ENCODE measurements around the gene SLC6A11. TPM values are rescaled to one million over a fixed set of nuclear protein-coding genes. Genes with fewer than 3 reads are reported as not detected.

The SLC6A11 gene
- total RNA-seq, 1 donor from 2014 or later, result 0.19 TPM

DNA sequence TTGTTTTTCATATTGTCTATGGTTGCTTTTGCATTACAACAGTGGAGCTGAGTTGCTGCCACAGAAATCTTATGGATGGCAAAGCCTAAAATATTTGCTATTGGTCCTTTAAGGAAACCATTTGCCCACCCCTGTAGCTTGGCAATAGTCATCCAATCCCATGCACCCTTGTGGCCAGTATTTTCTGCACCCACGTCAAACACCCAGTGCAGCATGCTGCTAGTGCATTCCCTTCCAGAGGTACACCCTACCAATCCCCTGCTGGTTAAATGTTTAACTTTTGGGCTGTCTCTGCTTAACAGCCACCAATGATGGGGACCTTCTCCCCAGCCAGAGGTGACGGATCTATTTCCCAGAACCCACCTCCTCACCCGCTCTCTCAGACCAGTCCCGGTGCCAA lies 23.8 kb upstream of the SLC6A11 start:
- Mint-ChIP-seq H3K27ac (no peak overlapping the region), H3K4me1 (ENCODE audit: low read depth) (no peaks in the 10 kb centered on the region), H3K4me3 (ENCODE audit: low read depth) (no peak overlapping the region), H3K27me3 (peaks cover 84% of the 10 kb centered on the region), H3K9me3 (ENCODE audit: low read depth) (no peaks in the 10 kb centered on the region), H3K36me3 (ENCODE audit: insufficient read depth) (no peaks in the 10 kb centered on the region)
- TF ChIP-seq, protein P1, sequence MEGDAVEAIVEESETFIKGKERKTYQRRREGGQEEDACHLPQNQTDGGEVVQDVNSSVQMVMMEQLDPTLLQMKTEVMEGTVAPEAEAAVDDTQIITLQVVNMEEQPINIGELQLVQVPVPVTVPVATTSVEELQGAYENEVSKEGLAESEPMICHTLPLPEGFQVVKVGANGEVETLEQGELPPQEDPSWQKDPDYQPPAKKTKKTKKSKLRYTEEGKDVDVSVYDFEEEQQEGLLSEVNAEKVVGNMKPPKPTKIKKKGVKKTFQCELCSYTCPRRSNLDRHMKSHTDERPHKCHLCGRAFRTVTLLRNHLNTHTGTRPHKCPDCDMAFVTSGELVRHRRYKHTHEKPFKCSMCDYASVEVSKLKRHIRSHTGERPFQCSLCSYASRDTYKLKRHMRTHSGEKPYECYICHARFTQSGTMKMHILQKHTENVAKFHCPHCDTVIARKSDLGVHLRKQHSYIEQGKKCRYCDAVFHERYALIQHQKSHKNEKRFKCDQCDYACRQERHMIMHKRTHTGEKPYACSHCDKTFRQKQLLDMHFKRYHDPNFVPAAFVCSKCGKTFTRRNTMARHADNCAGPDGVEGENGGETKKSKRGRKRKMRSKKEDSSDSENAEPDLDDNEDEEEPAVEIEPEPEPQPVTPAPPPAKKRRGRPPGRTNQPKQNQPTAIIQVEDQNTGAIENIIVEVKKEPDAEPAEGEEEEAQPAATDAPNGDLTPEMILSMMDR (IDR thresholded peaks at IDR 0.05; ENCODE audit: unreplicated experiment), result no peak
- DNase-seq (ENCODE audit: low spot score, unreplicated experiment), result no peak

DNA sequence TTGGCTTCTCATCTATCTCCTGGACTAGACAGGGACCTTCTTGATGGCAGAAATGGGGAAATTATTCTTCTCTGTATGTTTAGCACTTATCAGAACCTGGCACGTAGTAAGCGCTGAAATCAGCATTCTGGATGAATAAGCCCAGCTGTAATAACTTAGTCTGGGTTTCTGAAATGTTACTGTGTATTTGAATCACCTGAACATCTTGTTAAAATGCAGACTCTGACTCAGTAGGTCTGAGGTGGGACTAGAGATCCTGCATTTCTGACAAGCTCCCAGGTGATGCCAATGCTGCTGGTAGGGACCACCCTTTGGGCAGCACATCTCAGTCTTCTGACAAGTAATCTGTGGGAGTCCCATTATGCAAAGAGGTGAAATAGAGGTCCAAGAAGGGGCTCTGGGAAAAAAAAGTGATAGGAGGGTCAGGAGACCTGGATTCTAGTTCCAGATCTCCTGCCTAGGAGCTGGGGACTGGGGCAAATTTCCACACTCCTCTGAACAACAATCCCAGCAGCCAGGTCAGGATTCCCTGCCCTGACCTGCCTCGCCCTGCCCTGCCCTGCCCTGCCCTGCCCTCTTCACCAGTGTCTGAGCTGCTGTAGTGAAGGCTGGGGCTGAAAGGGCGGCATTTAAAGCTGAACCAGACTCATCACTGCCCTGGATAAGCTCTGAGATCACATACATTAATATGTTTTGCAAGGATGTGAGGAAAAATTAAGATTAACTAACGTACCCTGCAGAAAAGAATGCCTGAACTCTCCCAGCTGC lies 17.2 kb upstream of the SLC6A11 start:
- H3K27ac Mint-ChIP-seq, result no peak overlapping the region
- no peaks in the 10 kb centered on the region for H3K36me3 Mint-ChIP-seq (ENCODE audit: insufficient read depth)
- H3K9me3 Mint-ChIP-seq (ENCODE audit: low read depth), result no peaks in the 10 kb centered on the region
- TF ChIP-seq, protein P1 (IDR thresholded peaks at IDR 0.05; ENCODE audit: unreplicated experiment), result no peak
- H3K4me1 Mint-ChIP-seq (ENCODE audit: low read depth), result no peaks in the 10 kb centered on the region
- no peak overlapping the region for H3K4me3 Mint-ChIP-seq (ENCODE audit: low read depth)
- no peak for DNase-seq (ENCODE audit: low spot score, unreplicated experiment)
- peaks cover 78% of the 10 kb centered on the region for H3K27me3 Mint-ChIP-seq

DNA sequence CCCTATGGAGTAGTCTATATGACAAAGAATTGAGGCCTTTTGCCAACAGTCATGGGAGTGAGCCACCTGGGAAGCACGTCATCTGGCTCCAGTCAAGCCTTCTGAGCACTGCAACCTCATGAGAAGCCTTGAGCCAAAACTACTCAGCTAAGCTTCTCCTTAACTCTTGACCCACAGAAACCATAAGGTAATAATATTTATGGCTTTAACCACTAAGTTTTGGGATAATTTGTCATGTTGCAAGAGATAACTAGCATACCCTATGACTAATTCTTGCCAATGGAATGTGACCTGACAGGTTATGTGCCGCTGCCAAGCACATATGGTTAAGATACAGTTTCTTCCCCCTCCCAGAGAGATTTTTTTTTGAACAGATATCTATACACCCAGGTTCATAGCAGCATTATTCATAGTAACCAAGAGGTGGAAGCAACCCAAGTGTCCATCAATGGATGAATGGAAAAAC lies 11.8 kb upstream of the SLC6A11 start:
- H3K27me3 Mint-ChIP-seq, result peaks cover 69% of the 10 kb centered on the region
- H3K36me3 Mint-ChIP-seq (ENCODE audit: insufficient read depth), result no peaks in the 10 kb centered on the region
- no peaks in the 10 kb centered on the region for H3K4me1 Mint-ChIP-seq (ENCODE audit: low read depth)
- DNase-seq (ENCODE audit: low spot score, unreplicated experiment), result no peak
- H3K4me3 Mint-ChIP-seq (ENCODE audit: low read depth), result no peak overlapping the region
- no peaks in the 10 kb centered on the region for H3K9me3 Mint-ChIP-seq (ENCODE audit: low read depth)
- TF ChIP-seq, protein P1 (IDR thresholded peaks at IDR 0.05; ENCODE audit: unreplicated experiment), result no peak
- H3K27ac Mint-ChIP-seq, result no peak overlapping the region

DNA sequence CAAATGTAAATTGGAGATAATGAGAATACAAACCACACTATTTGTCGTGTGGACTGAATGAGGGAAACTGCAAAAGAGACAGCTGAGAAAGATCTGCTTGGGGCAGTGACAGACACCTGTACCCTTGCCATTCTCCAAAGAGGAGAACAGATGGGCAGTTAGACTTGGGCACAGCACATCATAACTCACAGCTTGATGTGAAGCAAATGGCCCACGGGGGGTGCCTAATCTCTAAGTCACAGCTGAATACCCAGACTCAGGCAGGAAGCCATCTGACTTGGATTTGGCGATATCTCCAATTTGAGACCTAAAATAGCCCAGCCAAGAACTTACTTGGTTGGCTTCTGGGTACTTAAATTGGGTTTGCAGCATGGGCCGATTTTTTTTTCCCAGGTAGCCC lies 10.0 kb upstream of the SLC6A11 start:
- H3K4me1 Mint-ChIP-seq (ENCODE audit: low read depth), result no peaks in the 10 kb centered on the region
- DNase-seq (ENCODE audit: low spot score, unreplicated experiment), result no peak
- H3K9me3 Mint-ChIP-seq (ENCODE audit: low read depth), result no peaks in the 10 kb centered on the region
- H3K27me3 Mint-ChIP-seq, result peaks cover 75% of the 10 kb centered on the region
- no peak overlapping the region for H3K27ac Mint-ChIP-seq
- TF ChIP-seq, protein P1 (IDR thresholded peaks at IDR 0.05; ENCODE audit: unreplicated experiment), result no peak
- H3K4me3 Mint-ChIP-seq (ENCODE audit: low read depth), result no peak overlapping the region
- no peaks in the 10 kb centered on the region for H3K36me3 Mint-ChIP-seq (ENCODE audit: insufficient read depth)

DNA sequence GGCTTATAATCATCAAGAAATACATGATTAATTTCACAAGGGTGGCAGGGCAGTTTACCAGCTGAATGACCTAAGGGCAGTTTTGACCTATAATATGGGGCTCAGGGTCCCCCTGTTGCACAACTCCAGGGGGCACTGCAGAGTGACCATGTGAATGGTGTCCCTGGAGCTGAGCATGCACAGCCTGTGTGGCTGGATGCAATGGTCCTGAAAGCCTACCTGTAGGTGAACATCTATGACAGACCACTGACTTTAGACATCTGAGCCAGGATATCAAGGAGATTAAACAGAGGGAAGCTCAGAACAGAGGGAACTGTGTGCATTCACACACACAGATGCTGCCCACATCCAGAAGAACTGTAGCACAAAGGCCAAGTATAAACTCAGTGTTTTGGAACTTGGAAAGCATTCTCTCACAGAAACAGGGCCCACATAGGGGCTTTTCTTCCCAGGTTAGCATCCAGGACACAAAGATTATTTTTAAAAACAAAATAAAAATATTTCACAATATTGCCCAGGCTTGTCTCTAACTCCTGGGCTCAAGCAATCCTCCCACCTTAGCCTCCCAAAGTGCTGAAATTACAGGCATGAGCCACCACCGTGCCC lies 7.8 kb upstream of the SLC6A11 start:
- H3K27me3 Mint-ChIP-seq, result peaks cover 77% of the 10 kb centered on the region
- TF ChIP-seq, protein P1 (IDR thresholded peaks at IDR 0.05; ENCODE audit: unreplicated experiment), result no peak

More for the DNA sequence above, 7.8 kb upstream of the SLC6A11 start:
- Mint-ChIP-seq H3K36me3 (ENCODE audit: insufficient read depth) (no peaks in the 10 kb centered on the region), H3K4me3 (ENCODE audit: low read depth) (no peak overlapping the region), H3K4me1 (ENCODE audit: low read depth) (peaks cover 5% of the 10 kb centered on the region), H3K9me3 (ENCODE audit: low read depth) (no peaks in the 10 kb centered on the region), H3K27ac (no peak overlapping the region)
- DNase-seq (ENCODE audit: low spot score, unreplicated experiment), result no peak
